ENCODE results near the gene SLIT3. TPM values are rescaled to one million over a fixed set of nuclear protein-coding genes. Genes with fewer than 3 reads are reported as not detected.

The SLIT3 gene
- total RNA-seq, 1 donor from 2014 or later = 3.2 TPM

DNA sequence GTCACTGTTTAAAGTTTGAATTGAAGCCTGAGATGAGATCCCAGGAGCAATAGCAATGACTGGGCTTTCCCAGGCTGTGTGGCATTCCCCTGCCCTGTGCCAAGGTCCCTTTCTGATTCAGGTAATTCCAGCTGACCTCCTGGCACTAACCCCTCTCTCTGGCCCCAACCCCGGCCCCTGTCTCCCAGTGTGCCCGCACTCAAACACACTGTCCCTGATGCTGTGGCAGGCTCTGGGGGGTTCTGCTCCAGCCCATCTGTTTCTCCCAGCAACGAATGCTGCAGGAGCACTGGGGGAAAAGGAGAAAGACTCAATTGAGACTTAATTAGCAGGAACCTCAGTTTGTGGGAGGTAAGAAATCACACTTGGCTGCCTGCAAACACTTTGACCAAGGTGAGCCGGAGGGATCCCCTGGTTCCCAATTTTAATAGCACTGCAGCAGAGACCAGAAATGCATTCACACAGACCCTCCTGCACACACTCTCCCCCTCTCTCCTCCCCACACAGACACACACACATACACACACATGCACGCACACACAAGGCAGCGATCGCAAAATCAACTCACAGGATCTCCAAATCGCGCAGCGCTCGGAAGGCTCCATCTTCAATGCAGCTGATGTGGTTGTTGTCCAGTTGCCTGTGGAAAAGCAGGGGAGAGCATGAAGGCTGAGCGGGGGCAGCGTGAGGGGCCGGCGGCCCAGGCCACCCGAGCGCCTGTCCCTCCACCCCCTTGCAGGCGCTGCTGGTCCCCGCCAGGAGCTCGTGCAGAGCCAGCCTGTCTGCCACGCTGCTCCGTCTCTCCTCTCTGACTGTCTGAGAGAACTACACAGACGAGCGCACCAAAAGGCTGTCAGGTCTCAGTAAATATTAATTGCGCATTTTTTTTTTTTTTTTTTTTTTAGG lies 456.7 kb downstream of the SLIT3 start:
- TF ChIP-seq, protein P1, sequence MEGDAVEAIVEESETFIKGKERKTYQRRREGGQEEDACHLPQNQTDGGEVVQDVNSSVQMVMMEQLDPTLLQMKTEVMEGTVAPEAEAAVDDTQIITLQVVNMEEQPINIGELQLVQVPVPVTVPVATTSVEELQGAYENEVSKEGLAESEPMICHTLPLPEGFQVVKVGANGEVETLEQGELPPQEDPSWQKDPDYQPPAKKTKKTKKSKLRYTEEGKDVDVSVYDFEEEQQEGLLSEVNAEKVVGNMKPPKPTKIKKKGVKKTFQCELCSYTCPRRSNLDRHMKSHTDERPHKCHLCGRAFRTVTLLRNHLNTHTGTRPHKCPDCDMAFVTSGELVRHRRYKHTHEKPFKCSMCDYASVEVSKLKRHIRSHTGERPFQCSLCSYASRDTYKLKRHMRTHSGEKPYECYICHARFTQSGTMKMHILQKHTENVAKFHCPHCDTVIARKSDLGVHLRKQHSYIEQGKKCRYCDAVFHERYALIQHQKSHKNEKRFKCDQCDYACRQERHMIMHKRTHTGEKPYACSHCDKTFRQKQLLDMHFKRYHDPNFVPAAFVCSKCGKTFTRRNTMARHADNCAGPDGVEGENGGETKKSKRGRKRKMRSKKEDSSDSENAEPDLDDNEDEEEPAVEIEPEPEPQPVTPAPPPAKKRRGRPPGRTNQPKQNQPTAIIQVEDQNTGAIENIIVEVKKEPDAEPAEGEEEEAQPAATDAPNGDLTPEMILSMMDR (IDR thresholded peaks at IDR 0.05; ENCODE audit: unreplicated experiment) = no peak
- peaks cover 1% of the 10 kb centered on the region for H3K27me3 Mint-ChIP-seq (ENCODE audit: unreplicated experiment)
- H3K9me3 Mint-ChIP-seq (ENCODE audit: unreplicated experiment) = no peaks in the 10 kb centered on the region
- no peaks in the 10 kb centered on the region for H3K36me3 Mint-ChIP-seq (ENCODE audit: low read depth, unreplicated experiment)
- no peak overlapping the region for H3K27ac Mint-ChIP-seq (ENCODE audit: unreplicated experiment)
- H3K4me3 Mint-ChIP-seq (ENCODE audit: unreplicated experiment) = no peak overlapping the region
- no peaks in the 10 kb centered on the region for H3K4me1 Mint-ChIP-seq (ENCODE audit: unreplicated experiment)
- DNase-seq (ENCODE audit: low spot score) = no peak

DNA sequence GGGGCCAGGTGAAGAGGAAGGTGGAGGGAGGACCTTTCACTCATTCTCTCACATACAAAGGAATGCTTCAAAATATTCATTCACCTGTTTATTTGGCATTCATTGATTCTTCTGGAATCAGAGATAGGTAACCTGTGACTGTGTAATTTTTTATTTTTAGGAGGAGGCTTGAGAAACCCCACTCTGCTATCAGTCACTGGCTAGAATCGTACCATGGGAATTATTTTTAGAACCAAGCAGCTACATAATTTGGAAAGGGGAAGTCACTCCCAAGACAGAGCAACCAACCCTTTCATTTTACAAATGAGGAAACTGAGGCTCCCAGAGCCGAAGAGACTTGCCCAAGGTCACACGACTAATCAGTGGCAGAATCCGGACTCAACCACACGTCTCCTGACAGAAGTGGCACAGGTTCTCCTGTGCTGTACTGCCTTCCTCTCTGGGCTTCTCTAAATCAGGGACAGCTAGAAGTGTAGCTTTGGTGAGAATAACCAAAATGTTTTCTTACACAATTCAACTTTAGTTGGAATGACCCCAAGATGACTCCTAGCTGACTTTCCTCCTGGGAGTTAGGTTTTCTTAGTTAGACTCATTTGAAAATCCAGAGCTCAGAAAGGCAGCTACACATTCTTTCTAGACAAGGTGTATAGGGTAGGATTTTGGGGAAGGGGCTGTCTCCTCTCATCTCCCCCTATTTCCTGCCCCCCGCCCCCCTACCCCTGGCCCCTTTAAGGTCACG lies 457.5 kb downstream of the SLIT3 start:
- Mint-ChIP-seq H3K4me1 (ENCODE audit: unreplicated experiment) (no peaks in the 10 kb centered on the region), H3K4me3 (ENCODE audit: unreplicated experiment) (no peak overlapping the region), H3K27ac (ENCODE audit: unreplicated experiment) (no peak overlapping the region), H3K36me3 (ENCODE audit: low read depth, unreplicated experiment) (no peaks in the 10 kb centered on the region), H3K9me3 (ENCODE audit: unreplicated experiment) (no peaks in the 10 kb centered on the region), H3K27me3 (ENCODE audit: unreplicated experiment) (peaks cover 1% of the 10 kb centered on the region)
- DNase-seq (ENCODE audit: low spot score) = no peak
- TF ChIP-seq, protein P1 (IDR thresholded peaks at IDR 0.05; ENCODE audit: unreplicated experiment) = no peak

DNA sequence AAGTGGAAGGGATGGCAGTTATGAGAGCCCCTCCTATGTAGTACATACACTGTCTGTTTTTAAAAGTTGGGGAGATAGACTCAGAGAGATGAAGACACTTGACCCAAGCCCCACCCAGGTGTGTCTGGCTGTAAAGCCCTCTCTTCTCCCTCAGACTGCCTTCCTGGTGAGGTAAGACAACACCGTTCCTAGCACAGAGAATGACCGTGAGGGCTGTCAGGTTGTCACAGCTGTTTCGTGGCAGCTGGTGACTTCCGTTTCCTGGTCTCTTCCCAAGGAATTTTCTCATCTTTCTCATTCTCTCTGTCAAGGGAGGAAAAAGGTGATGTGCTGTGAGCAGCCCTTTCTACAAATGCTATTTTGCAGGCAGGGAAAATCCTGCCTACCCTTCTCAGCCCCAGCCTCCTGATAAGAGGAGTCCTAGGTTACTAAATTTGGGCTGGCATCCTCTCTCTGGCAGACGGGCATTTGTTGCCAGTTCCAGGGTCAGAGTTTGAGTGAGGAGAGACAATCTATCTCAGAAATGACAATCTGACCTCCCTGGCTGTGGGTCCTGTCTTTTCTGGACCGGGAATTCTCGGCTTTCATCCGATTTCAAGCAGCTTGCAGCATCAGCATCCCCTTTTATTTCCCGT lies 458.3 kb downstream of the SLIT3 start:
- H3K36me3 Mint-ChIP-seq (ENCODE audit: low read depth, unreplicated experiment) = no peaks in the 10 kb centered on the region
- H3K9me3 Mint-ChIP-seq (ENCODE audit: unreplicated experiment) = no peaks in the 10 kb centered on the region
- TF ChIP-seq, protein P1 (IDR thresholded peaks at IDR 0.05; ENCODE audit: unreplicated experiment) = no peak
- peaks cover 1% of the 10 kb centered on the region for H3K27me3 Mint-ChIP-seq (ENCODE audit: unreplicated experiment)
- DNase-seq (ENCODE audit: low spot score) = no peak
- H3K27ac Mint-ChIP-seq (ENCODE audit: unreplicated experiment) = no peak overlapping the region
- no peak overlapping the region for H3K4me3 Mint-ChIP-seq (ENCODE audit: unreplicated experiment)
- H3K4me1 Mint-ChIP-seq (ENCODE audit: unreplicated experiment) = no peaks in the 10 kb centered on the region

DNA sequence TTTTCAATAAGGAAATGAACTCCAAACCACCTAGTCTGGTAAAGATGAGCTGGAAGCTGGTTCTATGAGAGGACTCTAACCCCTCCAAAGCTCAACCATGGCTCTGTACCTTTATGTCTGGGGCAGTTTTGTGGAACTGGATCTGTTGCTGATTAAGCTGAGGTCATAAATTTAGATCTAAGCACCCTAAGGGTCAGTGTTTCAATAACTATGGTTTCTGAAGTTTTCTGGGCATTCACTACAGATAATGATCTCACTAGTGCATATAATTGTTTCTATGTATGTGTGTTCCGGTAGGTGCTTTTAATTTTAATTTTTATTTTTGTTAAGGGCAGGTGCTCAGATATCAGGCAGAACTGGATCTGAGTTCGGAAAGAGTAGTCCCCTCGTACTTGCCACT lies 463.1 kb downstream of the SLIT3 start:
- TF ChIP-seq, protein P1 (IDR thresholded peaks at IDR 0.05; ENCODE audit: unreplicated experiment) = no peak
- H3K4me3 Mint-ChIP-seq (ENCODE audit: unreplicated experiment) = no peak overlapping the region
- peaks cover 6% of the 10 kb centered on the region for H3K27me3 Mint-ChIP-seq (ENCODE audit: unreplicated experiment)
- H3K27ac Mint-ChIP-seq (ENCODE audit: unreplicated experiment) = no peak overlapping the region
- no peaks in the 10 kb centered on the region for H3K9me3 Mint-ChIP-seq (ENCODE audit: unreplicated experiment)
- H3K4me1 Mint-ChIP-seq (ENCODE audit: unreplicated experiment) = peaks cover 7% of the 10 kb centered on the region
- DNase-seq (ENCODE audit: low spot score) = no peak
- H3K36me3 Mint-ChIP-seq (ENCODE audit: low read depth, unreplicated experiment) = no peaks in the 10 kb centered on the region
